Fibroblast of lung (primary cell): ENCODE results near the gene CLTCL1. TPM values are rescaled to one million over a fixed set of nuclear protein-coding genes. Genes with fewer than 3 reads are reported as not detected.

Experiments used
- DNase-seq, 2 donors: peaks; one replicate each; pipeline versions ENCODE4 v3.0.0 to v3.0.0-alpha.2; 2010; ENCODE audit warnings: low read depth in 2 of 2
- H2AFZ ChIP-seq: 2 replicates; pipeline ENCODE4 v1.5.1; 2012; ENCODE audit warnings: low read length, control low read depth, inconsistent platforms
- H3K27ac ChIP-seq: 2 replicates; pipeline ENCODE4 v1.5.1; 2011; ENCODE audit warnings: low read length, control low read depth; ENCODE audit not compliant: insufficient read depth
- H3K27me3 ChIP-seq: 2 replicates; pipeline ENCODE4 v1.5.1; 2011; ENCODE audit warnings: mild to moderate bottlenecking, low read length; ENCODE audit not compliant: control insufficient read depth, insufficient read depth
- H3K36me3 ChIP-seq: 2 replicates; pipeline ENCODE4 v1.5.1; 2011; ENCODE audit warnings: low read length; ENCODE audit not compliant: control insufficient read depth, insufficient read depth
- H3K4me1 ChIP-seq: 2 replicates; pipeline ENCODE4 v1.5.1; 2011; ENCODE audit warnings: low read length; ENCODE audit not compliant: control insufficient read depth, insufficient read depth; ENCODE audit errors: extremely low read depth
- H3K4me2 ChIP-seq: 2 replicates; pipeline ENCODE4 v1.5.1; 2011; ENCODE audit warnings: low read length, control low read depth; ENCODE audit not compliant: insufficient read depth; ENCODE audit errors: extremely low read depth
- H3K4me3 ChIP-seq, 4 experiments: fragments of 200-600 bp in 1 of 4; sonication (generic) in 1 of 4; replicated peaks in 1 of 4; 2 replicates each; pipeline ENCODE4 v1.5.1; 2011 to 2016; ENCODE audit warnings: low read length in 4 of 4, low read depth in 3 of 4, mild to moderate bottlenecking in 3 of 4, control low read depth in 2 of 4, inconsistent platforms in 1 of 4, mixed read lengths in 1 of 4; ENCODE audit not compliant: insufficient read depth in 1 of 4; ENCODE audit errors: control extremely low read depth in 1 of 4
- H3K79me2 ChIP-seq: 2 replicates; pipeline ENCODE4 v1.5.1; 2012; ENCODE audit warnings: mild to moderate bottlenecking, low read length, inconsistent platforms; ENCODE audit not compliant: control insufficient read depth, insufficient read depth
- H3K9ac ChIP-seq: 2 replicates; pipeline ENCODE4 v1.5.1; 2011; ENCODE audit warnings: mild to moderate bottlenecking, low read length, control low read depth; ENCODE audit not compliant: insufficient read depth
- H3K9me3 ChIP-seq: 2 replicates; pipeline ENCODE4 v1.5.1; 2012; ENCODE audit warnings: low read depth, low read length; ENCODE audit not compliant: control insufficient read depth, insufficient read depth
- H4K20me1 ChIP-seq: 2 replicates; pipeline ENCODE4 v1.5.1; 2011; ENCODE audit warnings: low read length; ENCODE audit not compliant: control insufficient read depth, insufficient read depth; ENCODE audit errors: extremely low read depth
- EZH2 ChIP-seq: IDR thresholded peaks from 2 replicates; pipeline ENCODE4 v1.5.1; 2012; ENCODE audit warnings: low read length, control low read depth, mild to moderate bottlenecking; ENCODE audit errors: missing control alignments
- polyA plus RNA-seq, 2 donors: library from polyadenylated mRNA; depleted of rRNA in 1 of 2; stranded (reverse) in 1 of 2; unstranded in 1 of 2; fragments of >200 nt; gene quantifications; 2 replicates each; pipeline ENCODE4 v1.2.1, GENCODE V29; 2011 to 2012; ENCODE audit warnings: missing spikeins in 1 of 2
- total RNA-seq: library from RNA; depleted of rRNA; stranded (reverse); fragments of >200 nt; gene quantifications from 2 replicates; pipeline ENCODE4 v1.2.1, GENCODE V29; 2014
- TF ChIP-seq, protein P1 (sequence below), 2 donors: IDR thresholded peaks in 1 of 2; conservative IDR thresholded peaks in 1 of 2; 1 replicate in 1 of 2; 2 replicates in 1 of 2; pipeline ENCODE4 v1.5.1; 2011 to 2012; ENCODE audit warnings: low read length in 2 of 2, control low read depth in 1 of 2, inconsistent platforms in 1 of 2, low read depth in 1 of 2, mild to moderate bottlenecking in 1 of 2

The CLTCL1 gene
- total and polyA plus RNA-seq, 2 donors (not counting 1 experiment from before 2014, with no cell fraction given), result 6.5 to 13.4 TPM

DNA sequence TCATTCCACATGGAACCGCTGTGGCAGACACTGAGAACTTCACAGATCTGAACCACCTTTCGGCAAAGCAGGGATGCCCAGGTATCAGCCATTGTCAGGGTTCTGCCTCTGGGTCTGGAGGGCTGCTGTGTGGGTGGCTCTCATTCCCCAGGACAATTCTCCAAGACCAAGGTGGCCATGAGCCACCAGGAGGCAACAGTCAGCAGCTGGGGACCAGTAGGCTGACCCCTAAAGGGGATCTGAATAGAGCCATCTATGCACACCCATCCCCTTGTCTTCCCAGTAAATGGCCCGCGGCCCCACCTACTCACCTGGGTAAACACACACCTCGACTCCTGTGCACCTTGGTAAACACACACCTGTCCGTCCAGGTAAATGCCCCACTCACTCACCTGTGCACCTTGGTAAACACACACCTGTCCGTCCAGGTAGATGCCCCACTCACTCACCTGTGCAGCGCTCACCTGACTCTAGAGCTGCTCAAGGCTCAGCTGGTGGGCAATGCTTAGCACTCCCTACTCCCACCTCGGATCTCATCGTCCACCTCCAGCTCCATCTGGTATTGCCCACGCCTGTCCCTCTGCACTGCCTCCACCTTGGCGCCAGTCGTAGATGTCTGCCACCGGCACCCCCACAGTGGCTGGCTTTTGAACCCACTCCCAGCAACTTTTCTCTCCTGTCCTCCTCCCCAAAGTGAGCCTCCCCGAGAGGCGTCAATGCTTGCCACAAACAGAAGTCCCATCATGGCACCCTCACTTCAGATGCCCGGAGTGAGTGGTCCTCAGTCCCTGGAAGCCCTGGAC, 123.2 kb downstream of the CLTCL1 start:
- no peak for DNase-seq
- Histone ChIP-seq H3K9me3 (no peaks in the 10 kb centered on the region), H3K79me2 (peaks cover 18% of the 10 kb centered on the region), H2AFZ (no peak overlapping the region), H3K4me2 (no peak overlapping the region), H3K9ac (no peak overlapping the region), H3K4me3 (no peak overlapping the region), H4K20me1 (no peaks in the 10 kb centered on the region), H3K27ac (no peak overlapping the region), H3K36me3 (no peaks in the 10 kb centered on the region), H3K27me3 (peaks cover 16% of the 10 kb centered on the region), H3K4me1 (peaks cover 16% of the 10 kb centered on the region)
- no peak for TF ChIP-seq EZH2
- TF ChIP-seq, protein P1, sequence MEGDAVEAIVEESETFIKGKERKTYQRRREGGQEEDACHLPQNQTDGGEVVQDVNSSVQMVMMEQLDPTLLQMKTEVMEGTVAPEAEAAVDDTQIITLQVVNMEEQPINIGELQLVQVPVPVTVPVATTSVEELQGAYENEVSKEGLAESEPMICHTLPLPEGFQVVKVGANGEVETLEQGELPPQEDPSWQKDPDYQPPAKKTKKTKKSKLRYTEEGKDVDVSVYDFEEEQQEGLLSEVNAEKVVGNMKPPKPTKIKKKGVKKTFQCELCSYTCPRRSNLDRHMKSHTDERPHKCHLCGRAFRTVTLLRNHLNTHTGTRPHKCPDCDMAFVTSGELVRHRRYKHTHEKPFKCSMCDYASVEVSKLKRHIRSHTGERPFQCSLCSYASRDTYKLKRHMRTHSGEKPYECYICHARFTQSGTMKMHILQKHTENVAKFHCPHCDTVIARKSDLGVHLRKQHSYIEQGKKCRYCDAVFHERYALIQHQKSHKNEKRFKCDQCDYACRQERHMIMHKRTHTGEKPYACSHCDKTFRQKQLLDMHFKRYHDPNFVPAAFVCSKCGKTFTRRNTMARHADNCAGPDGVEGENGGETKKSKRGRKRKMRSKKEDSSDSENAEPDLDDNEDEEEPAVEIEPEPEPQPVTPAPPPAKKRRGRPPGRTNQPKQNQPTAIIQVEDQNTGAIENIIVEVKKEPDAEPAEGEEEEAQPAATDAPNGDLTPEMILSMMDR (conservative IDR thresholded peaks at IDR 0.05 in 1 of 2, IDR thresholded peaks at IDR 0.05 in 1 of 2; ENCODE audit: low read depth in 1 of 2, low read length in 2 of 2), result no peak

DNA sequence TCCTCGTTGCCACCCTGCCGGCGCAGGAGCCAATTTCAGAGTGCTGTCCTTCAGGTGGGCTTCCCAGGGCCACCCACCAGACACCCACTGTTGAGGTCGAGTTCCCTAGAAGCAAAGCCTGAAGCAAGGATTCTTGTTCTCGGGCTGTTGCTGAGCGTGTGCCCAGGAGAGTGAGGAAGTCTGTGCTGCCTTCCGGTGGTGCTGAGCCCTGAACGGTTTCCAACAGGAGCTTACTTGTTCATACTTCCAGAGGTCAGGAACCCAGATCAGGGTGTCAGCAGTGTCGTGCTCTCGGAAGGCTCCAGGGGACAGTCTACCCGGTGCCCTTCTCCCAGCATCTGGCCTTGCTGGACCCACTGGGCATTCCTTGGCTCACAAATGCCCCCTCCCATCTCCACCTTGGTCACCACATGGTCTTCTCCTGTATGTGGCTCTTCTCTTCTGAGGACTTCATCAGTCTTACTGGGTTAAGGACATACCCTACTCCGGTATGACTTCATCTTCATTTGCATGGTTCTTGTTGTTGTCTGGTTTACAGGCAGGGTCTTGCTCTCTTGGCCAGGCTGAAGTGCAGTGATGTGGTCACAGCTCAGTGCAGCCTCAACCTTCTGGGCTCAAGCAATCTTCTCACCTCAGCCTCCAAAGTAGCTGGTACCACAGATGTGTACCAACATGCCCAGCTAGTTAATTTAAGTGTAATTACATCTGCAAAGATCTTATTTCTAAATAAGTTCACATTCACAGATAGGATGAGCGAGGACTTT, 124.2 kb downstream of the CLTCL1 start:
- H3K9me3 ChIP-seq, result no peaks in the 10 kb centered on the region
- TF ChIP-seq EZH2, result no peak
- TF ChIP-seq, protein P1 (conservative IDR thresholded peaks at IDR 0.05 in 1 of 2, IDR thresholded peaks at IDR 0.05 in 1 of 2; ENCODE audit: low read depth in 1 of 2, low read length in 2 of 2), result no peak
- H3K4me1 ChIP-seq, result peaks cover 9% of the 10 kb centered on the region
- H3K27ac ChIP-seq, result no peak overlapping the region
- H2AFZ ChIP-seq, result no peak overlapping the region
- no peak overlapping the region for H3K4me3 ChIP-seq
- no peak for DNase-seq
- peaks cover 8% of the 10 kb centered on the region for H3K79me2 ChIP-seq
- peaks cover 16% of the 10 kb centered on the region for H3K27me3 ChIP-seq
- no peaks in the 10 kb centered on the region for H3K36me3 ChIP-seq
- no peaks in the 10 kb centered on the region for H4K20me1 ChIP-seq
- H3K9ac ChIP-seq, result no peak overlapping the region
- no peak overlapping the region for H3K4me2 ChIP-seq

DNA sequence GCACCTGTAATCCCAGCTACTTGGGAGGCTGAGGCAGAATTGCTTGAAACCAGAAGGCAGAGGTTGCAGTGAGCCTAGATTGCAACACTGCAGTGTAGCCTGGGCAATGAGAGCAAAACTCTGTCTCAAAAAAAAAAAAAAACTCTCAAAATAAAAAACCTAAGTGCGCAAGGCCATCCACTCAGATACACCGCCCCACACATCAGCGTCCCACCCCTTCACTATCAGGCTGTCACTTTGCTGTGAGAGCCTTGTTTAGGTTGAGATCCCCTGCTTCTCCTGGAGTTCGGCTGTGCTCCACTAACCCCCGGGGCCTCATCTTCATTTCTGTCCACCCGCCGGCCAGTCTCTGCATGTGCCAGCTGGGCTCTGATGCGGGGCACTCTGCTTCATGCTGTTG, 125.1 kb downstream of the CLTCL1 start:
- Histone ChIP-seq H3K27ac (no peak overlapping the region), H3K4me2 (no peak overlapping the region), H3K4me1 (peaks cover 9% of the 10 kb centered on the region), H3K9ac (no peak overlapping the region), H3K4me3 (no peak overlapping the region), H3K79me2 (no peaks in the 10 kb centered on the region), H4K20me1 (no peaks in the 10 kb centered on the region), H2AFZ (no peak overlapping the region), H3K9me3 (no peaks in the 10 kb centered on the region), H3K27me3 (peaks cover 16% of the 10 kb centered on the region), H3K36me3 (no peaks in the 10 kb centered on the region)
- no peak for DNase-seq
- no peak for TF ChIP-seq EZH2
- TF ChIP-seq, protein P1 (conservative IDR thresholded peaks at IDR 0.05 in 1 of 2, IDR thresholded peaks at IDR 0.05 in 1 of 2; ENCODE audit: low read depth in 1 of 2, low read length in 2 of 2), result no peak
